Embryonic facial prominence (tissue), 1 donor: ENCODE data around the gene PHOSPHO1.

Source experiments
- DNase-seq: peaks from one replicate; pipeline ENCODE4 v3.0.0-alpha.2; 2016; ENCODE audit errors: extremely low spot score

The PHOSPHO1 gene

DNA sequence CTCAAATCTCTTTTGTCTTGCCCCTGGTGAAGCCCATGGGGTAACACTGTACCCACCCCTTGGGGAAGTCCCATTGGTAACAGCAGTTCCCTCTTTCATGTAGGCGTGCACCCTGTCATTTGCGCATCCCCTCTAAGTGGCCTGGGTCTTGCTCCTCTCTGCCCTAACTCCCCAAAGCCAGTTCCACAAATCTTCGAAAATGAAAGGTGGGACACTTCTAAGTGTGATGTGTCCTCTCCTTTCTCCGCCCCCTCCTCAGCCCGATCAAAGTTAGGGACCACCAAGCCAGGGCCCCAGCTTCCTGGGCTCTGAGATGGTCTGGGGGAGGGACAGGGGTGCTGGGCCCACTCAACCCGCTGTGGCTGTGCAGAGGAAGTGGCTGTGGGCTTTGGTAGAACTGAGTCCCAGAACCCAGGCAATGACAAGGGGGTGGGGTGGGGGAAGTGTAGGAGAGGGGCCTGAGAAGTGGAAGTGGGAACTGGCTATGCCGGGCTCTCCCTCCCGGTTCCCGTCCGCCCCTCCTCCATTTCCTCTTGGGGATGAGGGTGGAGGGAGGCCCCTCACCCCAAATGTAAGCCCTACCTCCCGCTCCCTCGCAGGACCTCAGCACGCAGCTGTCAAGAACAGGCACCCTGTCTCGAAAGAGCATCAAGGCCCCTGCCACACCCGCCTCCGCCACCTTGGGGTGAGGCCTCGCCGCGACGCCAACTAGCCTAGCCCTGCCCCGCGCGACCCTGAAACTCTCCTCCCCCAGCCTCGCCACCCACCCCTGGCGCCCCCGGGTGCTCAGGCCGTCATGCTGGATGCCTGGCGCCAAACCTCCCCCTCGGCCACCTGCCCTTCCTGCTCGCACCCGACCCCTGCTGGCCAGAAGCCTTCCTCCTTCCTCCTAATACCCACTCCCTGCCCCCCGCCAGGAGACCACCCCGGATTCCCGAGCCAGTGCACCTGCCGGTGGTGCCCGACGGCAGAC lies 11.4 kb downstream of the PHOSPHO1 start:
- no peak for DNase-seq

DNA sequence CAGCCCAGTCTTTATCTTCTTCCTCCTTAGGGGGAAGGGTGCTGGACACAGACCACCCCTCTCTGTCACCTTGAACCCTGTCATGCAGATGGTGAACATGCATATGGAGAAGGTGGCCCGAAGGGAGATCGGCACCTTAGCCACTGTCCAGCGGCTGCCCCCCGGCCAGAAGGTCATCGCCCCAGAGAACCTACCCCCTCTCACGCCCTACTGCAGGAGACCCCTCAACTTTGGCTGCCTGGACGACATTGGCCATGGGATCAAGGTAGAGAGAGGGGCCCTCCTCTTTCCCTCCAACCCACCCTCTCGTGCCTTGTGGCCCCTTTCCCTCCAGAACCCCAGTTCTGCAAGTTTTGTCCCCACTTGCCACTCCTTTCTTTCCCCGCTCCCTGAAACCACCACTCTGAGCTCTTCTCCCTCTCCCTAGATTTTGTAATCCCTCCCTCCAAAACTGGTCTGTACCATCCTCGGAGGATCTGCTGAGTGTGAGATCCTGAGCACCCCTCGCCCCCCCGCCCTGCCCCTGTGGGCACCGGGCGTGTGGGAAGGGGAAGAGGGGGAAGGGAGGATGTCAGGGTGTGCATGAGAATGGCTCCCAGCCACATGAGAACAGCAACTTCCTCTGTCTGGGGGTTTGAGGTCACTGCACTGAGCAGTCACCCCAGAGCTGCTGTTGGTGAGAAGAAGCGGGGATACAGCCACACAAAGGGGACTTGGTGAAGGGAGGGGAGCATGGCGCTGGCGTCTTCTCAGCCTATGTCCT lies 12.8 kb downstream of the PHOSPHO1 start:
- DNase-seq = no peak

DNA sequence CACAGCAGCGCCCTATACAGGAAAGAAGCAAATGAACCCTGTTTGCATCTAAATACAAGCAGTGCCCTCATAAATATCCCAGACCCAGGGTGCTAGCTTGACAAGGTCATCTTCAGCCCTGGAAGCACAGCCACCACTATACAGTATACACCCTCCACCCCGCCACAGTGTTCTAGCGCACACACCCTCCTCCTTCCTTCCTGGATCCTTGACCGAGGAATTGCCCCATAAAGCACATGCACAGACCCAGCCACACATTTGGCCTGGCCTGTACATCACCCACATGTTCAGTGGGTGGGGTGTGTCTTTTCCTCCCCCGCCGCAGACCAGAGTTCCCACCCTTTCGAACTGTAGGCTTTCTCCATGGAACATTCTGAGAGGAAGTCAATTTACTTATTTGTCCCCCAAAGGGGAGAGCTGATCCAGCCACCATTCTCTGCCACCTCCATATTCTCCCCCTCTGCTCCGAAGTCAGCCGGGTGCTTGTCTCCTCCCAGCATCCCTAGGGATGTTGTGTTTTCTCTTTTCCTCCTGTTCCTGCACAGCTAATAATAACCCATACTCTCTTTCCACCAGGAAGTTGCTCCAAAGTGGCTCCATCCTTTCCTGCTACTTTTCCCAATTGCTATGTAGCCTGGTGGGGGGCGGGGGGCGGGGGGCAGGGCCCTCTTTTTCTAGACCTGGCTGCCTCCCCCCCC lies 13.5 kb downstream of the PHOSPHO1 start:
- DNase-seq = no peak

DNA sequence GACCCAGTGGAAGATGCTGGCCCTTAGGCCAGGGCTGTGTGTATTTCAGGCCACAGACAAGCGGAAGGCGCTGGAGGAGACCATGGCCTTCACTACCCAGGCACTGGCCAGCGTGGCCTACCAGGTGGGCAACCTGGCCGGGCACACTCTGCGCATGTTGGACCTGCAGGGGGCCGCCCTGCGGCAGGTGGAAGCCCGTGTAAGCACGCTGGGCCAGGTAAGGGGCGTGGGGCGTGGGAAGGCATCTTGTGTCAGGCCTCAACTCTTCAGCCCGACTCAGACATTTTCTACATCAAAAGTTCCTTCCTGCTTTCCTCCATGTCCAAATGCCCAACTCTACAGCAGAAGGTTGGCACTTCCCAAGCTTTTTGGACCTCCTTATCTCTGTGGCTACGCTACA lies 14.1 kb downstream of the PHOSPHO1 start:
- no peak for DNase-seq

DNA sequence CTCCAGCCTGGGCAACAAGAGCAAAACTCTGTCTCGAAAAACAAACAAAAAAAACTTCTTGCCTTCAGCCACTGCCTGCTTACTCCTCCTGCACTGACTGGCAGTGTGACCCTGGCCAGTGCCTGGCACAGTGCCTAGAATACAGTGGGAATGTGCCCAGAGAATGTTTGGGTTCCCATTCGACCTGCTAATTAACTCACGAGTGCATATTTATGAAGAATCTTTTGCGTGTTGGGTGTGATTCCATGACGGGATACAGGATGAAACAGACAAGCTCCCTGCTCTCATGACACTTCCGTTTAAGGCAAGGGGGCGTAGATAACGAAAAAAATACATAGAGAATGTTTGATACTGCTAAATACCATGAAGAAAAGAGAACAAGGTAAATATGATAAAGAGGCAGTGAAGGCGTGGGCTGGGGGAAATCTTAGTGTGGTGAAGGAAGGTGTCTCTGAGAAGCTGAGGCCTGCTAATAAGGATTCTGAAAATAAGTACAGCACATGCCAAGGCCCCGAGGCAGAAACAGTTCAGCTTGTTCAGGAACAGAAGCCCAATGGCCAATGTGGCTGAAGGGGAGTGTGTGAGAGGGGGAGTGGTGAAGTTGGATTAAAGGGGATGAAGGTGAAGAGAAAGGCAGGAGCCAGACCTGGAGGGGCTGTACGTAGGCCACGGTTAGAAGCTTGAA lies 15.8 kb downstream of the PHOSPHO1 start:
- DNase-seq = no peak

DNA sequence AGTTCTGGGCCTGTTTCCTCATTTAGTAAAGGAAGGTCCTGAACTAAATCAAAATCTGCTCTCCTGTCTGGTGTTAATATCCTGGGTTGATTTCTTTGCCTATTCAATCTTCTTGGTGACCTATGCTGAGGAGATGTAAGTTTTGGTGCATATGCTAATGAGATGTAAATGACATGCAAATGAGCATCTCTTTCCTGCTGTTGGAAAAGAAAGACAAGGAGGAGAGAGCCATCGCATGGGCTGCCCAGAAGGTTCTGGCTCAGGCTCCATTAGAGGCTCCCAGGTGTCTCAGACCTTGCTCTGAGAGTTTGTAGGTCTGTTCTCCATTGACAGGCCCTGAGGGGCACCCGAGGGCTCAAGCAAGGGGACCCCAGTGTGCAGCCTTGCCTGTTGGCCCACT lies 16.7 kb downstream of the PHOSPHO1 start:
- DNase-seq = no peak

DNA sequence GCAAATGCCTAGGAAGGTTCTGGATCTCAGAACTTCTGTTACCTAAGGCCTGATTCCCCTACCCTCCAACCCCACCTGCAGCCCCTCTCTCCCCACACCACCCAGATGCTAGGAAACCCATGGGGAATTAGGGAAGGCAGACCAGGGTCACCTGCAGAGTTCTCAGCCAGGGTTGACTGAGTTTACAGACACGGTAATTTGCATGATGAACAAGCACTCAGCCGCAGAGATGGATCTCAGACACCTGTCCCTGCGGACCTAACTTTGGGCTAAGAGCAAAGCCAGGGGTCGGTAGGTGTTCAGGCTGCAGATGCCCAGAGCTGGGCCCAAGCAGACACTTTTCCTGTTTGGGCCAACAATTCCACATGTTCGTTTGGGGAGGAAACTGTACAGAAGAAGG lies 17.2 kb downstream of the PHOSPHO1 start:
- DNase-seq = no peak

DNA sequence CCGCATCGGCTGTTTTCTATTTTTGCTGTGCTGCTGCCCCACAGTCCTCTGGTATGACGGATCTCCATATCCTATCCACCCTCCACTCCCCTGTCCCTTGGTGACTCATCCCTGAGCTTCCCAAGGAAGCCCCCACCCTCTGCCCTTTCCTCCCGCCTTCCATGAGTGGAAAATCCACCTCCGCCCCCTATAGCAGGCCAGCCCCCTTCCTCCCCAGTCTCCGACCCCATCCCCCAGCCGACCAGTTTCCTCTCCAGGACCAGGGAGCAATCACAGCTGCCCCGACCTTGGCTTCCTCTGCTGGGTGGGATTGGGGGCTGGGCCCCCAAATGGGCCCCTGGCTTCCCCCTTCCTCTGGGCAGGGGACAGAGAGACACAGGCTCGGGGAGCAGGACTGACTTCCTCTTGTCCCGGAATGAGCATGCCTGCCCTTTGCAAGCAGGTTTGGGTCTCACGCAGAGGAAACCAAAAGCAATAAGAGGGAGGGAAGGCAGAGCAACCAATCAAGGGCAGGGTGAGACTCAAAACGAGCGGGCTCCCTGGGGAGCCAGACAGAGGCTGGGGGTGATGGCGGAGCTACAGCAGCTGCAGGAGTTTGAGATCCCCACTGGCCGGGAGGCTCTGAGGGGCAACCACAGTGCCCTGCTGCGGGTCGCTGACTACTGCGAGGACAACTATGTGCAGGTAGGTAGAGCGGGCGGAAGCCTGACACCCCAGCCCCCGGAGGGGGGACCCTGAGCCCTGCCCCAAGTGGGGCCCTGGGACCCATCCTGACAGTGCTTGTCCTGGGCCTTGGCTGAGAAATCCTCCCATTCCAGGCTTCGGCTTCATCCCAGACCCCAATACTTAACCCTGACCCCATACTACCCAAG lies 20.2 kb downstream of the PHOSPHO1 start, which contains the start of the genes ABI3 and GNGT2:
ABI3 (plus strand) TSS at position 550 of the 872 bp plus-strand sequence; CDS start at position 568, 18 bp downstream.
GNGT2 (minus strand) TSS at position 417 of the 872 bp plus-strand sequence. CDS start 3,152 bp downstream, outside the sequence.
- DNase-seq = no peak

DNA sequence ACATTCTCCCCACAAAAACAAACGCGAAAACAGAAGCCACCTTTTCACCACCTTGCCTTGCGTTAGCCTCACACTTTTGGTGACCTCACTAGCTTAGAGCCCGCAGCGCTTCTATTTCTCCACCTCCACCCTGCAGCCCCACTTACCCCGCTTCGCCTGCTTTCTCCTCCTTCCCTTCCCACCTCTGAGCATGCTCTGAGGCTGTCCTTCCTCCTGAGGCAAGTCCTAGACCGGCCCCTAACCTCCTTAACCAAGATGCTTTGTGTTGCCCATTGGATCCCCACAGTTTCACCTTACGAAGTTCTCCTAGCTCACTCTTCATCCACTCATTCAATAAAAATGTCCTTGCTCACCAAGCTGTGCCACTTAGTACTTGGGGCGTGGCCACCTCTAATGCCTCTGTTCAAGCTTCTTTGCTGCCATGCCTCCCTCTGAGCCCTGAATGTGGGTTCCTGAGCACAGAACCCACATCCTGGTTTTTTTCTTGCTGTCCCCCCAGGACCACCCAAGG lies 21.5 kb downstream of the PHOSPHO1 start:
- DNase-seq = no peak

DNA sequence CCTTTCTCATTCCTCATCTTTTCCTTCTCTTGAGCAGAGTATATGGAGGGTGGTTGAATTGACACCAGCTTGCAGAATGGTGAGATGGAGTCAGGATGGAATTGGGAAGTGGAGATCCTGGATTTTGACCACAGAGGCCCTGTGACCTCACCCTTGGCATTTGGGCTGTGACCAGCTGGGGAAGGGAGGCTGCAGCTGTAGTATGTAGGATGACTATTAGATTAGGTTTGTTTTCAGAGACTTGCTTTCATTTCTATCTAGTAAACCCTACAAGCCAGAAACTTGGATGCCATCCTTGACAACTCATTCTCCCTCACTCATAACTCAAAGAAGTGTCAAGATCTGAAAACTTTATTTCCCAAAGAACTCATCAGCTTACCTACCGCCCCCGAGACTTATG lies 26.1 kb downstream of the PHOSPHO1 start:
- no peak for DNase-seq

DNA sequence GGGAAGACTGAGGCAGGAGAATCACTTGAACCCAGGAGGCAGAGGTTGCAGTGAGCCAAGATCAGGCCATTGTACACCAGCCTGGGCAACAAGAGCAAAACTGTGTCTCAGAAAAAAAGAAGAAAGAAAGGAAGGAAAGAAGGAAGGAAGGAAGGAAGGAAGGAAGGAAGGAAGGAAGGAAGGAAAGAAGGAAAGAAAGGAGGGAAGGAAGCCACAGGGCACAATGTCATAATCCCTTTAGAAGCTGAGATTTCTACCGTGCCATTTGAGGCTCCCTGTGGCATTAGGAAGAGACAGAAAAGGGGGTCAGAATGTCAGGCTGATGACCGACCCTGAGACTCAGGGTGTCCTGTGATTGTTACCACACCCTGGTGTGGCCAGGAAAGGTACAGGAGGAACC lies 26.8 kb downstream of the PHOSPHO1 start:
- DNase-seq = no peak

DNA sequence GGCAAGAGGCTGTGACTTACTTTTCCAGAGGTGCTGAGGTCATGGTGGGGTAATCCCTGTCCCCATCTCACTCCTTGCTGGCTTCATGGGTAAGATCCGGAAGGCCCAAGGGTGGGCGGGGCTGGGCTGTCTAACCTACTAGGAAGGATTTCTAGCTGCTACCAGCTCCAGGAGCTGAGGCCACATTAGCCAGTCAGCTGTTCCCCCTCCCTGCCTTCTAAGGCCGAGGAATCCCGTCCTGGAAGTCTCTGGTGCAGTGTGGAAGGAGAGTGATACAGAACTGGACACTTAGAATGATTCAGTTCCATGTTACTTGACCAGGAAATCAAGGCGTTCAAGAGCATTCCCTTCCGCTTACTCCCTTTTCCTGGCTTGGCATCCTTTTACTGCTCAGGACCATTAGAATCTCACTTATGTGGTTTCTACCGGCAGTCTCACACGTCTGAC lies 29.1 kb downstream of the PHOSPHO1 start:
- no peak for DNase-seq

DNA sequence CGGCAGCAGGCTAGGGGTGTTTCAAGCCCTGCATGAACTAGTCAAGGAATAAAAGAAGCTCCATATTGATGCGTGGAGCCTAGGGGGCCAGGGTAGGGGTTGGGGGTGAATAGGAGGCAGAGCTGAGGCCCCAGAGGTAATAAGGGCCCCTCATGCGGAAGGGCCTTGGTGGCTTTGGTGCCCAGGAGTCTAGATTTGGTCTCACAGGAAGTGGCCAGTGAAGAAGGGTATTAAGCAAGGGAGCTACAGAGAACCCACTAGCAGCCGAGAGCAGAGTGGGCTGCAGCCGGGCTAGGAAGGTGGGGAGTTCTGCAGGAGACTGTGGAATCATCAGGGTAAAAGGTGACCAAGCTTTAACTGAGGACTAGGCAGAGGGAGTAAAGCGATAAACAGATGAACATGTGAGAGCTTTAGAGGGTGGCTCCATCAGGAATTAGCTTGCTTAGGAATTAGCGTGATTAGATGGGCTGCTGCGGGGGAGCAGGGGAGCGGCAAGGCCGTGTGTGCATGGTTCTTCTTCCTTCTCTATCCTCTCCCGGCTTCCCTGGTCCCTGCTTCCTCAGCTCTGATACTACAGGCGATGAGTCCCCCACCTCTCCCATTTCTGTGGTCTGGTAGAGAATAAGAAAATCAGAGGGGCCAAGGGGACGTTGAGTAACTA lies 30.0 kb downstream of the PHOSPHO1 start:
- DNase-seq = no peak

DNA sequence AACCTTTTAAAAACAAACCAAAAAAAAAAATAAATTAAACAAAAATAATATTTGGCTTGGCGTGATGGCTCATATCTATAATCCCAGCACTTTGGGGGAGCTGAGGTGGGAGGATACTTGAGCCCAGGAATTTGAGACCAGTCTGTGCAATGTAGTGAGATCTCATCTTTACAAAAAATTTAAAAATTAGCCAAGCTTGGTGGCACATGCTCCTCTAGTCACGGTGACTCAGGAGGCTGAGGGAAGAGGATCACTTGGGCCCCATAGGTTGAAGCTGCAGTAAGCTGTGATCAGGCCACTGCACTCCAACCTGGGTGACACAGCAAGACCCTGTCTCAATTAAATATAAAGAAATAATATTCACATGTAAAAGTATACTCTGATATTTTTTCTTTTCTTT lies 32.4 kb downstream of the PHOSPHO1 start:
- no peak for DNase-seq

DNA sequence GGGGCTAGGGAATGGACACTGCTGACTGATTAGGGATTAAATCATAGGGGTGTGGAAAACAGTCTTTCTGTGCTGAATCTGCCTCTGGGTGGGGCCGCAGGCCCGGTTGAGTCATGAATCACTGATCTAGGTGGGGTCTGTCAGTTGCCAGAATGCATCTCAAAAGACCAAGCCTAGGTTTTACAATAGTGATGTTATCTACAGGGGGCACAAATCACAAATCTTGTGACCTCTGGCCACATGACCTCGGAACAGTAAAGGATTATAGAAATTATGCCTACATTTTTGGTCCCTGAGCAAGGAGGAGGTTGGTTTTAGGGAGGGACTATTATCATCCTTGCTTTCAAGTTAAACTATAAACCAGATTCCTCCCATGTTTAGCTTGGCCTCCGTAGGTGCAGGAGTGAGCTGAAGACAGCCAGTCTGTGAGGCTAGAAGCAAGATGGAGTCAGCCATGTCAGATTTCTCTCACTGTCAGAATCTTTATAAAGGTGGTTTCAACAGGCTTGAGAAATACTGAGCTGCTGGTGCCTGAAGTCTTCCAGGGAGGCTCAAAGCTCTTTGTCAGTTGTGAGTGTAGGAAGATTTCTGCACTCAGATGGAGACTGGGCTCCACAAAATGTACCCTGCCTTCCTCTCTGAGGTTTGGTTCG lies 33.1 kb downstream of the PHOSPHO1 start:
- DNase-seq = no peak

DNA sequence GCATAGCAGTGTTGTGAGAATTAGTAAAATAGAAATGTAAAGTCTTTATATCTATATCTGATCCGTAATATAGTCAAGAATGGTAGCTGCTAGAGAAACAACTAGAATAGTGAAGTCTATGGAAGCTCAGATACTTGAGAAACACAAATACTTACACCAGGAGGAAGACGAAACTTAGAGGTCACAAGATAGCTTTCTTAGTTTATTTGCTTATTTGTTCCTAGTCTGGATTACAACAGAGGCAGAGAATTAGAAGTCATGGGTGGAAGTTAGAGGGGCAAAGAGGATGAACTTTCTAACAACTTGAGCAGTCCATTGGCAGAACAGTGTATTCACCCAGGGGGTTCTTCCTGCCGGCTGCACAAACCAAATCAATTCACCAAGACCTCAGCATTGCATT lies 34.1 kb downstream of the PHOSPHO1 start:
- DNase-seq = no peak

DNA sequence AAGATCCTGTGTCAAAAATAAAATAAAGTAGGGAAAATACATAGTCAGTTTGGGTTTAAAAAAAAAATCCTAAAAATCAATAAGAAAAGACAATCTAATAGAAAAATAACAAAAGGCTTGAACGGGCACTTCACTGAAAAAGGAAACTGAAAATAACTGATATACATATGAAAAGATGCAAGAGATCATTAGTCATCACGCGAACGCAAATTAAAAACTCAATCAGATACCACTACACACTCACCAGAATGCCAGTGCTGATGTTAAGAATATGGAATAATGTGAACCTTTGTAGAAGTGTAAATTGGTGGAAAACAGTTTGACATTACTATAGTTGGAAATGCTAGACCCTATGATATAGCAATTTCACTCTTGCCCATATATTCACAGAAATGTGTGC lies 34.8 kb downstream of the PHOSPHO1 start:
- no peak for DNase-seq

DNA sequence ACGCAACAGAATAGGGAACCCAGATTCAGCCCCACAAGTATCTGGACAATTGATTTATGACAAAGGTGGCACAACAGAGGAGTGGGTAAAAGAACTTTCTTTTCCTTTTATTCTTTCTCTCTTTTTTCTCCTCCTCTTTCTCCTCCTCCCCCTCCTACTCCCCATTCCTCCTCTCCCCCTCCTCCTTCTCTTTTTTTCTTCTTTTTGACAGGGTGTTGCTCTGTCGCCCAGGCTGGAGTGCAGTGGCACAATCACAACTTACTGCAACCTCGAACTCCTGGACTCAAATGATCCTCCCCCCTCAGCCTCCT lies 36.3 kb downstream of the PHOSPHO1 start:
- no peak for DNase-seq
